Stimulated activated CD4-positive, alpha-beta T cell treated with anti-CD3 and anti-CD28 coated beads, Interleukin-15, amount 100 ng/mL, for 48 hours (primary cell): ENCODE measurements around the gene PAK4.

ENCODE experiments used
- DNase-seq, 2 donors: peaks; one replicate each; pipeline ENCODE4 v3.0.0-alpha.2; 2020; ENCODE audit warnings: low read depth in 2 of 2

The PAK4 gene

DNA sequence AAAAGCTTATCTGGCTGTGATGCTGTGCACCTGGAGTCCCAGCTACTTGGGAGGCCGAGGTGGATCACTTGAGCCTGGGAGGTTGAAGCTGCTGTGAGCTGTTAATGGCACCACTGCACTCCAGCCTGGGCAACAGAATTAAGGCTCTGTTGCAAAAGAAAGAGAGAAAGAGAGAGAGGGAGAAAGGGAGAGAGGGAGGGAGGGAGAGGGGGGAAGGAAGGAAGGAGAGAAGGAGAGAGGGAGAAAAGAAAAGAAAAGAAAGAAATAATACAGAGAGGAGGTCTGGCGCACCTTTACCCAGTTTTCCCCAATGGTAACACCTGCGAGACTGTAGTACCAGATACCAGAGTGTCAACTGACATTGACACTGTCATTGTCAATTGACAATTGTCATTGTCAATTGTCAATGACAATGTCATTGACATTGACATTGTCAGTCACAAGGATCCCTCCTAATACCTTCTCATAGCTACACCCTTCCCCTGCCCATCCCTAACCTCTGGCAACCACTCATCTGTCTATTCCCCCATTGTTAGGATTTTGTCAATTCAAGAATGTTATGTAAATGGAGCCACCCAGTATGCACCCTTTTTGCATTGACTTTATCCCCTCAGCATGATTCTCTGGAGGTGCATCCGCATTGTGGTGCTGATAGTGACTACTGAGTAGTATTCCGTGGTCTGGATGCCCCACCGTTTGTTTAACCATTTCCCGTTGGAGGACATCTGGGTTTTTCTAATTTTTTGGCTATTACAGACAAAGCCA lies 21.3 kb downstream of the PAK4 start:
- no peak for DNase-seq

DNA sequence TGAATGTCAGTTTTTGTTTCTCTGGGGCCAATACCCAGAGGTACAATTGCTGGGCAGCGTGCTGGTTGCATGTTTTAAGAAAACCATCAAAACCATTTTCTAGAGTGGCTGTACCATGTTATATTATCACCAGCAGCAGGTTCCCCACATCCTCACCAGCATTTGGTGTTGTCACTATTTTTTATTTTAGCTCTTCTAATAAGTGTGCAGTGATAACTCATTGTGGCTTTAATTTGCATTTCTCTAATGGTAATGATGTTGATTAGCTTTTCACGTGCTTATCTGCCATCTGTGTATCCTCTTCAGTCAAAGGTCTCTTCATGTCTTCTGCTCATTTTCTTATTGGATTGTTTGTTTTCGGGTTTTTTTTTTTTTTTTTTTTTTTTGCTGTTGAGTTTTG lies 21.9 kb downstream of the PAK4 start:
- DNase-seq = no peak

- DNase-seq = no peak
Observed at GRCh38 chr19:39148939-39149529, 23.4 kb downstream of the PAK4 start.

DNA sequence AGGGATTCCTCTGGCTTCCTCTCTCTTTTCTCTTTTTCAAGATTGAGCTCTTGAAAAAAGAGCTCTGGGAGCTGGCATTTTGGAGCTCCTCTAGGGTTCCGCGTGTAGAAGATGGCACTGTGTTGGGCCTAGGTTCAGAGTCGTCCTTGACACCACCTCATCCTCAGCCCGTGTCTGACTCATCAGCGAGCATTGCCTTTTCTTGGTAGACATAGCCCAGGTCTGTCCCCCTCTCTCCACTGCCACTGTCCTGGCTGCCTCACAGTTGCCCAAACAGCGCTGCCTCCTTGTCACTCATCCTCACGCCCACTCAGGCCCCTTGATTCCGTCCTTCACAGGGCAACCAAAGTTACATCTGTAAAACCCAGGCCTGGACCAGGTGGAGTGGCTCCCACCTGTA lies 24.6 kb downstream of the PAK4 start:
- DNase-seq = no peak

- DNase-seq = no peak
Observed at GRCh38 chr19:39150807-39151600, 25.4 kb downstream of the PAK4 start.

DNA sequence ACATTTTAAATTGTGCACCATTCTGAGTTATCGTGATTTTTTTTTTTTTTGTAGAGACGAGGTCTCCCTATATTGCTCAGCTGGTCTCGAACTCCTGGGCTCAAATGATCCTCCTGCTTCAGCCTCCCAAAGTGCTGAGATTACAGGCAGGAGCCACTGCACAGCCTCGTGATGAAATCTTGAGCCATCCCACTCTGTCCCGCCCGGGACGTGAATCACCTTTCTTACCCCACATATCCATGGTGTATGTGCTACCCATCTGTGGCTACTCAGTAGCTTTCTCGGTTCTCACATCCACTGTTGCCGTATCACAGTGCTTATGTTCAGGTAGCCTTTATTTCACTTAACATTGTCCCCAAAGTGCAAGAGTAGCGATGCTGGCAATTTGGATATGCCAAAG lies 26.5 kb downstream of the PAK4 start:
- DNase-seq = no peak

GRCh38 chr19:39154100-39154628 lies 28.6 kb downstream of the PAK4 start:
- no peak for DNase-seq

GRCh38 chr19:39154629-39155100 lies 29.1 kb downstream of the PAK4 start:
- no peak for DNase-seq

DNA sequence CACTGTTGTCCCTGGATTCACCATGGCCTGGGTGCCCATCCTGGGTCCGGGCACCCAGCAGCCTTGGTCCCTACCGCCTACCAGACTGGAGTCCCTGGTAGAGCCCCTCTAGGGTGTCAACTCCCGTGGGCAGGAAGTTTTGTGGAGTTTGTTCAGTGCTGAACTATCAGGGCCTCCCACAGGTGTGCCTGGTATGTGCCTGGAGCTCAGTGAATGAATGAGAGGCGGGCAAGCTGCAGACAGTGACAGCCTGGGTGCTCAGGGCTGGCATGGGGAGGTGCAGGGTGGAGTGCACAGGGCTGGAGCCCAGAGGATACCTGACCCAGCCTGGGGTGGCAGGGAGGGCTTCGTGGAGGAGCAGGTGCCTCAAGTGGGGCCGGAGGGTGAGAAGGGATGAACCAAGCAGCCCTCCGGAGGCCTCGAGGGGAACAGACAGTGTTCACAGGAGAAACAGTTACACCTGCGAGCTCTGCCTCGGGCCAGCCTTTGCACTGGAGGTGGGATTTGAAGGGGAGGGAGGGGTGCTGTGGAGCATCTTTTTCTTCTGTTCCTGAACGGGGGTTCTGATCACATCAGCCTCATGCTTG lies 29.6 kb downstream of the PAK4 start:
- DNase-seq = no peak

DNA sequence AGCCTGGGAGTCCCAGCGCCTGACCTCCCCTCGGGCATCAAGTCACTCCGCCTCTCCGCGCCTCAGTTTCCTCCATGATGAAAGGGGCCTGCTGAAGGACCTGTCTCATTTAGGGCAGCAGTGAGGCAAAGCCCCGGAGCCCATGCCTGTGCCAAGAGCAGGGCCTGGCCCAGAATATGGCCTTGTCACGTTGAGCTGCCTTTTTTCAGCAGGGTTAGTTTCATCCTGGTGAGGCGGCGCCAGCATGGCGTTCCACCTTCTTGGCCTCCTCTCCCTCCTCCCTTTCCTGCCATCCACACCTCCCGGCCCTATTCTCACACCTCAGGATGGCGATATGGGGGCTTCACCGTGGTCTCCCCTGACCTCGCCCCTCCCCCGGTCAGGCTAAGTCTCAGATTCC lies 30.2 kb downstream of the PAK4 start:
- no peak for DNase-seq

DNA sequence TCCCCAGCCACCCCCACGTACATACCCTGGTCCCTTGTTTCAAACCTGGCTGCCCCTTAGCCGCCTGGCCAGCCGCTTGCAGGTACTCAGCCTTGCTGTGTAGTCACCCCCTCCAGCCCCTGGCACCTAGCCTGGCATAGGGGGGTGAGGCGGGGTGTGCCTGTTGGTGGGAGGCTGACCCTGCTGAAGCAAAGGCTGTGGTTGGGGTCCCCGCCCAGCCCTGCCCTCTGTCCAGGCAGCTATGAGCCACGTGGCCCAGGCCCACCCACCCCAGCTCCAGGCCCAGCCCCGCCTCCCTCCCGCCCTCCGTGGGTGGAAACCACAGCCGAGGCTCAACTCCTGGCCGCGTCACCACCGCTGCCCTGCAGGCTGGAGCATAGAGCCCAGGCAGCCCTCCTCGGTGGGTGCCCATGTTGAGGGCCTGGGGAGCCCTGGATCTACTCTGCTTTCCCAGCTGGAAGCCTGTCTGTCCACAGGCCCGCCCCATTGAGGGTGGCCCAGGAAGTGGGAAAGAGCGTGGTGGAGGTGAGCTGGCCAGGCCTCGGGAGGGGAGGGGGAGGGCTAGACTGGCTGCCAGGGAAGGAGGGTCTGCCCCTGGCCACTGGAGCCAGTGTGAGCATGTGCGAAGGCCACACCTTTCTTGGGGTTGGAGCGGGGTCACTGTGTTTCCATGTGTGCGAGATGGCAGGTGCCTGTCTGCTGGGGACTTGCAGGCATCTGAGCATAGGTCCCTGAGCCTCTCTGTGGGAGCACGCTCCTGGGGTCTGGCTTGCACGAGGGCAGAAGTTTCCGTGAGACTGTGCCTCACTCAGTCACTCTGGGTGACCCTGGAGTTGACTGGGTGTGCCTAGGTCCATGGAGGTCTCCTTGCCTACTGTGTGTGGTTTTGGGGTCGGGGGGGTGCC lies 31.0 kb downstream of the PAK4 start:
- no peak for DNase-seq

DNA sequence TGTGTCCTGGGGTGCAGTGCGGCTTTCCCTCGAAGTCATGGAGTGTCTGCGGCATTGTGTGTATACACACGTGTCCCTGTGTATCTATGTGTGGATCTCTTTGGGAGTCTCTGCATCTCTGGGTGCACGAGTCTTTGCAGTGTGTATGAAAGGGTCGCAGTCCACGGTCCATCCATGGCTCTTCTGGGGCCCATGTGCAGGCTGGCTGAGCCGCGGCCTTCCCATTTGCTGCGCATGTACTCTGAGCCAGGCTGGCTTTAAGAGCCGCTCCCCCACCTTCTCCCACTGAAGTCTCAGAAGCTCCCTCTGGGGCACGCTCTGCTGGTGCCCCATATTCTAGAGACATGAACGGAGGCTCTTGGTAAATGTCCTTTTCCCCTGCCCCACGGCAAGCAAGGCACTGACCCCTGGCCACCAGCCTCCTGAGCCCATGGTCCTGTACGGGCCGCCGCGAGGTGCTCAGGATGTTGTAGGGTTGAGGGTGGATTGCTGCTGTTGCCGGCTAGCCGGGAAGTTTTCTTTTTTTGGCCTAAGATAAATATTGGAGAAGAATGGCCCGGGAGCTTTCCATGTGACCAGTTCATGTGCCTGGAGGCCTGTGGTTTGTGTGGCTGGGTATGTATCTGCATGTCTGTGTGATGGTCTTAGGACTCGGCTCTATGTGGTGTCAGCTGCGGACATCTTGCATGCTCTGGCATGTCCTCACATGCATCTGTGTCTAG lies 31.9 kb downstream of the PAK4 start:
- DNase-seq = no peak

DNA sequence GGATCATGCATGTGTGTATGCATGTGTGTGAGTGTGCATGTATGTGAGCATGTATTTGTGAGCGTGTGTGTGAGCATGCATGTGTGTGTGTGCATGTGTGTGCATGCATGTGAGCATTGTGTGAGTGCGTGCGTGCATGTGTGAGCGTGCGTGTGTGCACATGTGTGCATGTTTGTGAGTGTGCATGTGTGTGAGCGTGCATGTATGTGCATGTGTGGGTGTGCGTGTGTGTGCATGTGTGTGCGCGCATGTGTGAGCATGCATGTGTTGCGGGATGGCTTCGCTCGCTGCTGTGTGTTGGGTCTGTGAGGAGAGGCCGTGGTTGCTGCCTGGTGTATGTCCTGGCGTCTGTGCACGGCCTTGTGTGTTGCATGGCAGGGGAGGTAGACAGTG lies 32.4 kb downstream of the PAK4 start:
- no peak for DNase-seq

DNA sequence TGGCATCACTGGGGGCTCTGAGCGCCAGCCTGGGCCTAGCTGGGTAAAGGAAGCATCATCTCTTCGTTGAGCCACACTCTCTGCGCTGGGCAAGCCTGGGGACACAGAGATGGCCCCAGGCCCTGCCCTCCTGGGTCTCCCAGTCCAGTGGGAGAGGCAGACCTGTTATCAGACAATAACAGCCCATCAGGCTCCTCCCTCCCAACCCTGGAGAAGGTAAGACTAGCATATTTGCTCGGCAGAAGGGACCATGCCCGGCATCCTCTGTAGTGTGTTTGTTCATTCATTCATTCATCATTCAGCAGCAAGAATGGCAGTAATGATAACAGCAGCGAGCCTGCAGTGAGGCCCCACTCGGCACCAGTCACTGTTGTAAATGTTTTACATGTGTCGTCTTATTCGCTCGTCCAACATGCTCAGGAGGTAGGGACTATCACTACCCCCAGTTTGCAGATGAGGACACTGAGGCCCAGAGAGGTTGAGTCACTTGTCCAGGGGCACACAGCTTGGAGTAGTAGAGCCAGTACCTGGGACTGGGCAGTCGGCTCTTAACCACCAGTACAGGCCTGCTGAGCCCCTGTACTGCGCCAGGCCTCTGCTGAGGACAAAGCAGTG lies 33.2 kb downstream of the PAK4 start:
- no peak for DNase-seq

DNA sequence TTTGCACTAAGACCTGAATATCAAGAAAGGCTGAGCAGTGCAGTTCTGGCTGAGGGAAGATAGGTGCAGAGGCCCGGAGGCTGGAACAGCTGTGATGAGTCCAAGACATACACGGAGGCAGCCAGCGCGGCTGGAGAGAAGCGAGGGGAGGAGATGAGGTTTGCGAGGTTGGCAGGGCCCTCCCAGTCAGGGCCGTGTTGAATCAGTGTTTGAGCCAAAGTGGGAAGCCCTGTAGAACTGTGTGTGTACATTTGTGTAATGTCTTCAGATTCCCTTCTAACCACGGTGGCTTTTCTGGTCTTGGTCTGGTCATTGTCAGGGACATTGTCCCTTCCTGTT lies 34.9 kb downstream of the PAK4 start:
- no peak for DNase-seq

DNA sequence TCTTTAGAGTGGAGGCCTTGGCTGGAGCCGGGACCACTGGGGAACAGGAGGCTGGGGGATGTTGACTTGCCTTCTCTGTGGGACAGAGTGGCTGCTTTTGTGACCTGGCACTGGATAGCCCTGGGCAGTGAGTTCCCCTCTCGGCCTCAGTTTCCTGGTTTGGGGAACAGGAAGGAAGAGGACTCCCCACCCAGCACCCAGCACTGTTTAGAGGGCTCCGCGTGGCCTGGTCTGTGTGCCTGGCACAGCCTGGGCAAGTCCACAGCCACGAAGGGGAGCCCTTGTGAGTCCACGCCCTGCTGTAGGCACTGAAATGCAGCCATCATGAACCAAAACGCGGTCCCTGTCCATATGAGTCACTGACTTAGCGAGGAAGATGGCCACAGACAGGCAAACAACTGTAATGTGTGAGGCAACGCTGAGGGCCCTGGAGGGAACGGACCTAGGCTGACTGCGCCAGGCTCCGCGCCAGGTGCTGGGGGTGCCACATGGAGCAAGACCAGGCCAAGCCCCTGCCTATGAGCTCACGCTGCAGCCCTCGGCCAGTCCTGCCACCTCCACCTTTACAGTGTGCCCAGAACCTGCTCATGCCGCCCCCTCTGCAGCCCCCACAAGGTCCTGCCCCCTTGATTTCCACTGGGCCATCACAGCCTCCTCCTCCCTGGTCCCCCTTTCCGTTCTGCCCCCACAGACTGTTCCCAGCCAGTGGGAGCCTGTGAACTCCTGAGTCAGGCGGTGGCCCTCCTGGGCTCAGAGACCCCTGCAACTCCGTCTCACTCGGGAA lies 35.5 kb downstream of the PAK4 start:
- no peak for DNase-seq

DNA sequence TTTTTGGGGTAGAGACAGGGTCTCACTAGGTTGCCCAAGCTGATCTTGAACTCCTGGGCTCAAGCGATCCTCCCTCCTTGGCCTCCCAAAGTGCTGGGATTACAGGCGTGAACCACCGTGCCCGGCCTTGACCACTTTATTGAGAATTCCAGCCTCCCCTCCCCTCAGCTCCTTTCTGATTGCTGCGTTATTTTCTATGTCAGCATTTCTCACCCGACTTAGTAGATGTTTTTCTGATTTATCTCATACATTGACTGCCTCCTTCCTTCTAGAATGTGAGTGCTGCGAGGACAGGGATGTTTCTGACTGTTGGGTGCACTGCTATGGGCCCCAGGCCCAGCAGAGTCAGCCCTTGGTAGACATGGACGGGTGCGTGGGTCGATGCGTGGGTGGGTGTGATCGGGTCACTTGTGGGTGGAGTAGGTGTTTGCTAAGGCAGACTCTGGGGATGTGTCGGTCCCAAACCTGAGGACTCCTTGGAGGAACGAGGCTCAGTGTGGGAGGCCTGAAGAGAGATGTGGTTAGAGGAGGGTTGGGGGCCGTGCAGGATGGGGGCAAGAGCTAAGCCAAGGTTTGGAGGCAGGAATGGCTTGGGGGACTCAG lies 37.0 kb downstream of the PAK4 start:
- no peak for DNase-seq

DNA sequence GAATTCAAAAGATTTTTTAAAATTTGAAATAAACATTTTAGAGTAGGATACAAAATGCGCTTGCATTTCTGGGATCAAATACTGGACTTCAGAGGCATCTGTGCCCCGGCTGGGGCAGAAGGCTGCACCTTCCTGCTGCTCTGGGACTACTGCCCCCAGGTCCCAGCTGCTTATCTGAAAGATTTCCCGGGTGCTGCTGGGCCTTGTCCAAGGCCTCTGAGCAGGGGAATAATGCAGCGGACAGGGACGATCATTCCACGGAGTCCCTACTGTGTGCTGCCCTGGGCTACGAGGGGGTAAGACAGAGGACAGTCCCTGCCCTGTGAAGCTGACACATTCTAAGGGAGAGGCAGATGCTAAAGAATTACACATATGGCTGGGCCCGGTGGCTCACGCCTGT lies 38.0 kb downstream of the PAK4 start:
- no peak for DNase-seq

GRCh38 chr19:39164289-39164688 lies 38.7 kb downstream of the PAK4 start:
- DNase-seq = no peak
